Measurements from ENCODE around the gene DLX2.

- TF ChIP-seq, protein P1, sequence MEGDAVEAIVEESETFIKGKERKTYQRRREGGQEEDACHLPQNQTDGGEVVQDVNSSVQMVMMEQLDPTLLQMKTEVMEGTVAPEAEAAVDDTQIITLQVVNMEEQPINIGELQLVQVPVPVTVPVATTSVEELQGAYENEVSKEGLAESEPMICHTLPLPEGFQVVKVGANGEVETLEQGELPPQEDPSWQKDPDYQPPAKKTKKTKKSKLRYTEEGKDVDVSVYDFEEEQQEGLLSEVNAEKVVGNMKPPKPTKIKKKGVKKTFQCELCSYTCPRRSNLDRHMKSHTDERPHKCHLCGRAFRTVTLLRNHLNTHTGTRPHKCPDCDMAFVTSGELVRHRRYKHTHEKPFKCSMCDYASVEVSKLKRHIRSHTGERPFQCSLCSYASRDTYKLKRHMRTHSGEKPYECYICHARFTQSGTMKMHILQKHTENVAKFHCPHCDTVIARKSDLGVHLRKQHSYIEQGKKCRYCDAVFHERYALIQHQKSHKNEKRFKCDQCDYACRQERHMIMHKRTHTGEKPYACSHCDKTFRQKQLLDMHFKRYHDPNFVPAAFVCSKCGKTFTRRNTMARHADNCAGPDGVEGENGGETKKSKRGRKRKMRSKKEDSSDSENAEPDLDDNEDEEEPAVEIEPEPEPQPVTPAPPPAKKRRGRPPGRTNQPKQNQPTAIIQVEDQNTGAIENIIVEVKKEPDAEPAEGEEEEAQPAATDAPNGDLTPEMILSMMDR (conservative IDR thresholded peaks at IDR 0.05; ENCODE audit: low read length): no peak
- no peak for TF ChIP-seq EZH2phosphoT487 (IDR thresholded peaks at IDR 0.05; ENCODE audit: borderline replicate concordance)
Measured at GRCh38 chr2:172072706-172073105, 30.0 kb downstream of the DLX2 start.

All from Loucy (cell line).